T follicular helper cell (primary cell): Measurements from ENCODE around the gene TMSB15B.
"Not testable (repeated sequence)": the region's sequence is repeated elsewhere in the genome, so short reads cannot be mapped to it uniquely, and the experiment has no call there.

ENCODE experiments used
- DNase-seq: peaks from one replicate; pipeline ENCODE4 v3.0.0-alpha.2; 2020; ENCODE audit warnings: low read depth
- total RNA-seq, 2 experiments: gene quantifications; one replicate each; lab custom pipeline; 2026; lab: John Stamatoyannopoulos, UW

Gene TMSB15B
- total RNA-seq, result 1.4 to 1.7 reads per million in 2 experiments

DNA sequence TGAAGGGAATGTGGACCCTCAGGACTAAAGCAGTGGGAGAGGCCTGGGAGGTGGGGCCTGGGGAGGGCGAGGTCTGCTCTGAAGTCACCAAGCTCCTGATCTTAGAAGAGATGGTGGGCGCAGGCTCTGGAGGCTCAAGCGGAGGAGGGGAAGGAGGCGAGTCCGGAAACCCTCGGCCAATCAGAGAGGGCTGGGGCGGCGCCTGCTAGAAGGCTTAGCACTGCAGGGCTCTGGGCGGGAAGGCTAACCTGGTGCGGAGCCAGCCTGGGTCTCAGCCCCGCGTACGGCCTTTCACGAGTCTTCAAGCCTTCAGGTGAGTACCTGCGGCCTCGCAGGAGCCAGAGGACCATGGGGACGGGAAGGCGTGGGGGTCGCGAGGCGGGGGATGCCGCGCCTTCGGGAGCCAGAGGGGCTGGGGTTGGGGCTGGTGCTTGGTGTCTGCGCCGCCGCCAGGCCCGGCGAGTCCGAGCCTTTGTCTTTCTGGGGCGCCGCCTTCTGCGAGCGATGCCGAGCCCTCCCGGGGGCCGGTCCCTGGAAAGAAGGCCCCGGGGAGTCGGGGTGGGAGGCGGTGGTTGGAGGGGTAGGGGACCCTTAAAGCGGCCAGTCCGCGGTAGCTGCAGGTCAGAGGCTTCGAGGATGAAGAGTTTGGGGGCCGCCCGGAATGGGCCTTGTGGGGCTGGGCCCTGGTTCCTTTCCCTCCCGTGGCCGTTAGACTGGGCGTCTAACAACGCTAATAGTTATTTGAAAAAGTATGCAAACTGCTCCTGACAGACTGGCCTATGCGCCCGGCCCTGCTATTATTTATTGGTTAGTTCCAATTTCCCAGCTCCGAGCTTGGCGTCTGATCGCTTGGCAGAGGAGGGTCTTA, at the start of gene TMSB15B:
Gene TMSB15B, plus strand, starts transcription at position 217 of the 868 bp plus-strand sequence.
- DNase-seq, result not testable (repeated sequence)

DNA sequence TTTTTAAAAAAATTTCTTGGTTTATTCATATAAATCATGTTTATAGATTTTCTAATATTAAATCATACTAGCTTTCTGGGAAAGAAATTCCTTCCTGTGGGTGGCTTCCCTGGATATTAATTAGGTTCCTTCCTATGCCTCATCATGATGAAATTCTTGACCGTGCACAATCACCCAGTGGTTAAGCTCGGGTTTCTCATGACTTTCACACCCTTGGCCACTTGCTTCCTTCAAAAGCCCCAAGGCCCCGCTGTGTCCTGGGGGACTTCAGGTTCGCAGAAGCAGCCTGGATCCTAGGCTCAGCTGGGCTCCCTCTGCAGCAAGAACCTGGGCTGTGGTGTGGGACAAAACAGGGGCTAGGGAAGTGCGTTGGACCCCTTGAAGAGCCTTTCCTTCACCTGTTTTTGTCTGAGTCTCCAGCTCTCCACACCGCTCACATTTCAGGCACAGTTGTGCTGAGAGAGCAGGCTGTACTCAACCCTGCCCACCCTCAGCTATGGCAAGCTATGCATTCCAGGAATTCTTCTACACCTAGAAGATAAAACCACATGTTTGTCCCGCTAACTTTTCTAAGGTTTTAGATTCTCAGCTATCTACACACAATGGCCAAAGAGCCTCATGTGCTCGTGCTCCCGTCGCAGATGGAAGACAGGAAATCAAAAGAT, 48.9 kb upstream of the TMSB15B start:
- no peak for DNase-seq

DNA sequence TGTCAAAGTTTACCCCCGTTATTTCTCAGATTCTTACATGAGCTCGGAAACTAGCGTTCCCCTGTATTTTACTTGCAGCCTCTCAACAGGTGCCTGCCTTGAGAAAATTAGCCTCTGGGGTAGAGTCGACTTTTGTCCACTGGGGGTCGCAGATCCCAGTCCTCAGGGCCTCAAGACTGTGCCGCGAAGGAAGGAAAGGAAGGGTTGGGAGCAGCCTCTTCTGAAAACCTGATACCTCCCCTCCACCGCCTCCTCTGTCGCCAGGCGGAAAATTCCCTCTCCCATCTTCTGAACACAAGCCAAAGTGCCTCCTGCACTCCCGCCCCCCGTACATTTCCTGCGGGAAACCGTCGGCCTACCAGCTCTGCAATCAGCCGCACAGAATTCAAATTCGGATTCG, 44.4 kb upstream of the TMSB15B start:
- DNase-seq, result peak; percentile 20

DNA sequence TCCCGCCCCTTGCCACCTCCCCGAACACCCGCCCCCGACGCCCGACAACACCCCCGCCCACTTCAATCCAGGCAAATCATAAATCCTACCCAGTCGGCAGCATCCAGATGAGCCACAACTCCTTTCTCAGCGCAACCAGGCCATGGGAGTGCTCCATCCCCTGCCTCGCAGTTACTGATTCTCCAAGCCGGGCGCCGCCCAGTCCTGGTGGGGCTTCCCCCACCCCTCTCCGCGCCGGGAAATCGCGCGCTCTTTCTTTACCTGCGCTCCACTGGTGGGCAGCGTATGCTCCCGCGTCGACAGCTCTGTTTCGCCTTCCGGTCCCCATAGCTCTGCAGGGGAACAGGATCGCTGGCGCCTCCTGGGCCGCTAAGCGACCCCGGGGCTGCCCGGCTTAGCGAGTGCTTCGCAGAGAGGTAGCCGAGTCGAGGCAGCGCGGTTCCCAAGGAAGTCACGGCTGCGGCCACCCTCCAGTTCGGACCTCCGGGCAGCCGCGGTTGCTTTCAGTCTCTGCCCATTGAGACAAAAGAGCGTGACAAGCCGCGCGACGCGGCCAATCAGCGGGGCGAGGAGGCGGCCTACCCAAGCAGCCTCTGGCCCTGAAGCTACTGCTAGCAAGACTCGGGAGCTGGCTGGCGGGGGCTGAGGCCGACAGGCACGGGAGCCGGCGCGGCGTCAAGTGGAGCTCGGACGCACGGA, 43.7 kb upstream of the TMSB15B start:
- peak; percentile 40 for DNase-seq

DNA sequence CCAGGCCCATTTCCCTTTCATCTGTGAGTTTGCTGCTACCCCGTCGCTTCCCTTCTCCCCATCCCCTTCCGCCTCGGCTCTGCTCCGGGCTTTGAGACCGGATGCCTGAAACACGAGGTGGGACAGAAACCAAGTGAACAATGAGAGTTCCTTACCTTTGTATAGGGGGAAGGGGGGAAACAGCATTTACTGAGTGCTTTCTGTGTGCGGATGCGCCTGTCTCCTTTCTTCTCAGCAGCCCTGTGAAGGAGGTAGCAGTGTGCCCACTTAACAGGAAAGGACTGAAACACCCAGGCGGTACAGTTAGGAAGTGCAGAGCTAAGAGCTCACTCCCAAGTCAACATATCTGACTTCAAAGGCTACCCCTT, 43.2 kb upstream of the TMSB15B start:
- peak; percentile 6 for DNase-seq

DNA sequence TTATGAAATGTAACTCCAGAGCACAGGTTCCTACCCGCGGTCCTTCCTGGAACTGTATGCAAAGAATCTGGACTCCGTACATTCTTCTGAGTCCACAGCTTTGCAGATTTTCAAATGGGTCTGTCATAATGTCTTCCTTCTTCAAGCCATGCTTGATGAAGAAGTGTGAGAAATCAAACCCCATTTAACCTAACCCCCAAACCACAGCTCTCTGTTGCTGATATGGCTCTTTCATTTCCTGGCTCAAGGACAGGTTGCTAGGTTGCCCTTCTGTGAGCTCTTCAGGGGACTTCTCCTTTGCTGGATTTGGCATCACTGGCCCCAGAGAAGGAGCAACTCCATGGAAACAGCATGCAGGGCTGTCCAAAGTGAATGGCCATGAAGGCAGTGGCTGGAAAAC, 41.9 kb upstream of the TMSB15B start:
- DNase-seq, result not testable (repeated sequence)

DNA sequence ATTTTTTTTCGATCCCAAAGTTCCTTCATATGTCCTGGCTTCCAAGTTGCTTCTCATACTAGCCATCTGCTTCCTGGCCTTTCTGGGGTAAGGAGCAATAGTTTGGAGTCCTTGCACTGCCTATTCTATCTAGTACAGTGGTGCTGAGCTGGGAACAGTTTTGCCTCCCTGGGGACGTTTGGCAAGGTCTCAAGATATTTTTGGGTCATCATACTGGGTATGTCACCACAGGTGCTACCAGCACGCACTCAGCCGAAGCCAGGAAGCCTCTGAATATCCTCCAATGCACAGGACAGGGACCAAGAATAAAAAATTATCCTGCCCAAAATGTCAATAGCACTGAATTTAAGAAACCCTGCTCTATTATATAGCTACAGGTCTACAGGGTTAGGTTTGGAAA, 35.4 kb upstream of the TMSB15B start:
- DNase-seq, result no peak

DNA sequence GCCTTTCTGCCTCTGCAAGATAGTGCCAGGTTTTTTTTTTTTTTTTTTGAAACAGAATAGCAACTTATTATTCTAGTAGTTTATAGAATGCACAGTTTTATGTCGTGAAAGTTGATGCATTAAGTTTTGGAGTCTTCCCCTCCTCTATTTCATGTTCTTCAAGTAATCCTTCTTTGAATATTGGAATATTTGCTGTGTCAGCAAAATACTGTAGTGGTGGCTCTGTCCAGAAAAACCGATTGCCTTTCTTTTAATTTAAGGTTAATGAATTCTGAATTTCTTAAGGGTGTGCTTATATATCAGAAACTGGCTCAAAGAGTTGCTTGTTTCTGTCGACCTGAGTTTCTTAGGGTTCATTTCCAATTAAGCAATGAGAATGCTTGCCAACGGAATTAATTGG, 34.8 kb upstream of the TMSB15B start:
- no peak for DNase-seq

DNA sequence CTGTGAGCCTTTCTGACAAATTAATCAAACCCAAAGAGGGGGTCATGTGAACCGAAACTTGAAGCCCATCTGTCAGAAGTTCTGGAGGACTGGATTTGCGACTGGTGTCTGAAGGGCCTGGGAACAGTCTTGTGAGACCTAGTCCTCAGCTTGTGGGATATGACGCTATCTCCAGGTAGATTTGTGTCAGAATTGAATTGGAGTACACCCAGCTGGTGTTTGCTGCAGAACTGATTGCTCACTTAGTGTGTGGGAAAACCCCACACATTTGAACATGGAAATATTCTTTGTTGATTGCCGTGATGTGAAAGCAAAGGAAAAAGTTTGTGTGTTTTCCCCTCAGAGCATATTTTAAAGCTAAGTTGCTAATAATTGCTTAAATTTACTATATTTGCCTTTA, 30.3 kb upstream of the TMSB15B start:
- no peak for DNase-seq

DNA sequence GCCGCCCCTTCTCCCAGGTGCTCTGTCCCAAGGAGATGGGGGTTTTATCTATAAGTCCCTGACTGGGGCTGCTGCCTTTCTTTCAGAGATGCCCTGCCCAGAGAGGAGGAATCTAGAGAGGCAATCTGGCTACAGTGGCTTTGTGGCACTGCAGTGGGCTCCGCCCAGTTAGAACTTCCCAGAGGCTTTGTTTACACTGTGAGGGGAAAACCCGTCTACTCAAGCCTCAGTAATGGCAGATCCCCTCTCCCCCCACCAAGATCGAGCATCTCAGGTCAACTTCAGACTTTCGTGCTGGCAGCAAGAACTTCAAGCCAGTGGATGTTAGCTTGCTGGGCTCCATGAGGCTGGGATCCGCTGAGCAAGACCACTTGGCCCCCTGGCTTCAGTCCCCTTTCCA, 22.2 kb upstream of the TMSB15B start:
- not testable (repeated sequence) for DNase-seq

DNA sequence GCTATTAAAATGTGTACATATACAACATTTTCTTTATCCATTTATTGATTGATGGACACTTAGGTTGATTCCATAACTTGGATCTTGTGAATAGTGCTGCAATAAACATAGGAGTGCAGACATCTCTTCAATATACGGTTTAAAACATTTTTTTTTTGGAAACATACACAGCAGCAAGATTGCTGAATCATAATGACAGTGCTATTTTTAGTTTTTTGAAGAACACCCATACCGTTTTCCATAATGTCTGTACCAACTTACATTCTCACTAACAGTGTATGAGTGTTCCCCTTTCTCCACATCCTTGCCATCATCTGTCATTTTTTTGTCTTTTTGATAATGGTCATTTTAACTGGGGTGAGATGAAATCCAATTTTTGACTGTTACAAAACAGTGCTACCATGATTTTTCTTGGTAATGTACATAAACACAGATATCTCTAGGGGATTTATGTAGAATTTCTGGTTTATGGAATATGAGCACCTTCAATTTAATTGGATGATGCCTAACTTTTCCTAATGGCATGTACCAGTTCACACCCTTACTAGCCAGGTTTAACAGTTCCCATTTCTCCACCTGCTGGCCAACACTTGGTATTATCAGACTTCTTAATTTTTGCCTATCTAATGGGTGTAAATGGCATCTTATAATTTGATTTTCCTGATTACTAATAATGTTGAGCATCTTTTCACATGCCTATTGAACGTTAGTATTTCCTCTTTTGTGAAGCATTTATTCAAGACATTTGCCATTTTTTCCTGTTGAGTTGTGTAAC, 21.0 kb upstream of the TMSB15B start:
- no peak for DNase-seq

DNA sequence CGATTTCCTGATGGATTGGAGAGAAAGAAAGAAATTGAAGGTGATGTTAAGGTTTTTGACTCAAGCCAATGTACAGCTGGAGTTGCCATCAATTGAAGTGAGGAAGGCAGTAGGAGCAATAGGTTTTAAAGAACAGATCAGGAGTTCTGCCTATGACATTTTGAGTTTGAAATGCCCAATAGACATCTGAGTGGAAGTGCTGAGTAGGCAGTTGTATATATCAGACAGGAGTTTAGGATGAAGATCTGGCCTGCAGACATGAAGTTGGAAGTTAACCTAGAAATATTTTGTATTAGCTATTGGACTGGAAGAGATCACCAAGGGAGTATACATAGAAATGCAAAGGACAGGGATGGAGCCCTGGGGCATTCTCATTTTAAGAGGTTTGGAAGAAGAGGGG, 12.9 kb upstream of the TMSB15B start:
- no peak for DNase-seq

DNA sequence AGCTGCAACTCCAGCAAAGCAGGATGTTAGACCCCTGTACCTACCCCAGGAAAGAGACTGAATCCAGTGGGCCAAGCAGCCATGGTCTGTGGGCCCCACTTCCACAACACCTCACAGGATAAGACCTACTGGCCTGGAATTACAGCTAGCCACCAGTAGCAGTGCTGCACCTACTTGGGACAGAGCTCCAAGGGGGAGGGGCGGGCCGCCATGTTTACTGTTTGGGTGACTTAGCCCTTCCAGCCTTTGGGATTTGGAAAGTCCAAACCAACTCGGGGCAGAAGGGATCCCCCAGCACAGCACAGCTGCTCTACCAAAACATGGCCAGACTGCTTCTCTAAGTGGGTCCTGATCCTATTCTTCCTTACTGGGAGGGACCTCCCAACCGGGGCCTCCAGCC, 9.1 kb upstream of the TMSB15B start:
- no peak for DNase-seq

DNA sequence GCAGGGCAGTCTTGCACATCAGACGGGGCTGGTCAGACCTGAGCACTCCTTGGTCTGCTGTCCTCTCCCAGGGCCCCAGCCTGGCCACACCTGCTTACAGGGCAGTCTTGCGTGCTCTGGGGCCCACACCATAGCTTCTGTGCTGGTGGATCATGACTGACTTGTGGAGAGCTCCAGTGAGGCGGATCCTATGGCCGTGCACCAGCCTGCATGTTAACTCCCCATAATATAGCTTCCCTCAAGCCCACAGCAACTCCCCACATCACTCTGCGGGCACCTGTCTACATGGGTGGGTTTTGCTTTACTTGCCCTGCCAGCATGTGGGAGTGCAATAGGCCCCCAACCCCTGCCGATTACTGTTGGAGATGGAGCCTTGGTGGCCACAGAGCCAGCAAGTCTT, 8.2 kb upstream of the TMSB15B start:
- no peak for DNase-seq

DNA sequence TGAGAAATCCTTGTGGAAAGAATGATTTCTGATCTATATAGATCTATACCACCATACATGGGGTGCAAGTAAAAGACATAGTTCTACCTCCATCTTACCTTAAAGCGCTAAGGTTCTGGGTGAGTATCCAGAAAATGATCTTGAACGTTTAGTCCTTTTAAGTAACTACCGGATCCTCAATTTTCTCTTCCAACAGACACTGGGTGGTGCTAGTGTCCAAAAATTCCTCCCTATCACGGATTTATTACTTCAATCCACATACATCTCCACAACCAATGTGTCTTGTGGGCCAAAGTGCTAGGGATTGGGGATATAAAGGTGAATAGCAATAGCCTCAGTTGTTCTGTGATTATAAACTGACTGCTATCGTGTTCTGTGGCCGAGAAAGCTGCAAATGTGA, 1.8 kb upstream of the TMSB15B start:
- not testable (repeated sequence) for DNase-seq

DNA sequence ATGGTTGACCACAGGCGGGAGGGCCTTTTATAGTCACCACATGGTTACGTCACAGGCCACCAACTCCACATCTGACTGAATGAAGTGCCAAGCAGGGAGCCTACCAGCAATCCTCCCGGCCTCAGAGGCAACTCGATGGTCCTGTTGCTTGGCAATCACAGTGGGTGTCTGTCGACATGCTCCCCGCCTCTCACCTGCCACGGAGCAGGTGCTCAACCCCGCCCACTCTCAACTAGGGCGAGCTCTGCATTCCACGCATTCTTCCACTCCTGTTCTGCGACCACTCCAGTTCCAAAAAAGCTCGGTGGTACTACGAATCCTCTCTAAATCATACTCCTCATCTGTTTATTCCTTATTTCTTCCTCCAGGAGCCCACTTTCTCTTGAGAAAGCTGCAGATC, 21.1 kb downstream of the TMSB15B start:
- DNase-seq, result not testable (repeated sequence)

DNA sequence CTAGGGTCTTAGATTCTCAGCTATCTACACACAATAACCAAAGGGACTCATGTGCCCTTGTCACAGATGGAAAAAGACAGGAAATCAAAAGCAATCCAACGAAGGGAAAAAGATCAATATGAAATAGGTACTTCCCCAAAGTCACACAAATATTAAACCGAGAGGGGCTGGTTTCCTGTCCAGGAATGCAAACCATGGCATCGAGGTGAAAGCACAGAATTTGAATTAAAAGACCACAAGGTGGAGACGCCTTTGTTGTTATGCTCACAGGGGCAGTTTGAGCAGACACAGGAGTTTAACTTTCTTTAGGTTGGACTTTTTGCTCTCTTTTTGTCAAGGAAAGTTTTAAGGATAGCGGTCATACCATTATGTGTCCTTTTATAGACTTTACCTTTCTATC, 36.8 kb downstream of the TMSB15B start:
- no peak for DNase-seq

DNA sequence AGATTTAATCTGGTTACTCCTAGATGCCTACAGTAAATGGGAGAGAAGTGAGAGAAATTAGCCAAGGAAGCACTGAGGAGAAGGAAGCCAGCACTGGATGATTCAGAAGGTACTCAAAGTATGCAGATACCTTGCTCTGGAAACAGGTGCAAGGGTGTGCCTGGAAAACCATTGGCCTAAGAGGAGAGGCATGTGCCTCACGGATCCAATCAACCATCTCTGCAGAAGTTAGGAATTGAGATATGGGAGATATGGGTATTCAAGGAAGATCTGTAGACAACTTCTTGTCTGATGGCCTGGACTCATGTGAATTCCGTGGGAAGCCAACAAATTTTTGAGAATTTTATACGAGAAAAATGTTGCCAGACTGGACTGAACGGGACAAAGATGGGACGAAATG, 46.4 kb downstream of the TMSB15B start:
- no peak for DNase-seq

DNA sequence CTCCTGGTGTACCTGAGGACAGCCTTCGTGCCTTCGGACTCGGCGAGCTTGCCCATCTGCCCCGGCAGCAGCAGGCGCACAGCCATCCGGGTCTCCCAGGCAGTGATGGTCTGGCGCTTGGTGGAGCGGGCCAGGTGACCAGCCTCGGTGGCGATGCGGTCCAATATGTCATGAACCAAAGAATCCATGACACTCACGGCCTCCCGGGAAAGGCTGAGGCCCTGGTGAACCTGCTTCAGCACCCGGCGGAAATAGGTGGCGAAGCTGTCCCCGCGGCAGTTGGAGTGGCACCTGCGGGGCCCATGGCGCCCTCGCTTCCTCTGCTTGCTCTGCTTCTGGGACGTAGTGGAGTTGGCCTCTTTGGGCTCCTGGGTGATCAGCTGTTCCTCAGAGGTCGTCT, 50.7 kb downstream of the TMSB15B start:
- no peak for DNase-seq

DNA sequence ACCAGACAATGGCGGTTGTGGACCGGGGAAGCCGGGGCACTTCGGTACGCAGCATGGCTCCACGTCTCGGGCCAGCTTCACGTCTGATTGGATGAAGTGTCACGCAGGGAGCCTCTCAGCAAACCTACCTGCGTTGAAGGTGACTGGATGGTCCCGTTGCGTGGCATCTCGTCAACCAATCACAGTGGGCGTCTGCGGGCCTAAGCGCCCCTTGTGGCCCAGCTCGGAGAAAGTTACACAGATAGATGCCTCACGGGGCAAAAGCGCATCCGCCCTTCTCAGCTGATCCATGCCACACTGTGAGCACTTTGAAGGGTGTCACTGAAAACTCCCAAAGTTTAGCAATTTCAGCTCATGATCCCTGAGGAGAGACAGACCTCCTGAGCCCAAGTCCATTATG, 51.2 kb downstream of the TMSB15B start, which contains the start of gene H2BW1:
Gene H2BW1, minus strand, starts transcription at position 103 of the 400 bp plus-strand sequence. CDS start 132 bp downstream, outside the sequence.
- DNase-seq, result no peak

DNA sequence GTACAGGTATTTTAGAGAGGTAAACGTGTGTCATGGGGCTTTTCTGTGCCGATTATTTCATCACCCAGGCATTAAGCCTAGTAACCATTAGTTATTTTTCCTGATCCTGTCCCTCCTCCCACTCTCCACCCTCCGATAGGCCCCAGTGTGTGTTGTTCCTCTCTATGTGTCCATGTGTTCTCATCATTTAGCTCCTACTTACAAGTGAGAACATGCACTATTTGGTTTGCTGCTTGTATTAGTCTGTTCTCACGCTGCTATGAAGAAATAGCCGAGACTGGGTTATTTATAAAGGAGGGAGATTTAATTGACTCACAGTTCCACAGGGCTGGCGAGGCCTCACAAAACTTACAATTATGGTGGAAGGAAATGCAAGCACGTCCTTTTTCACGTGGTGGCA, 53.1 kb downstream of the TMSB15B start:
- DNase-seq, result not testable (repeated sequence)
